Testis (tissue), 2 donors: Measurements from ENCODE around the gene UBQLN4.

Experiments
- CTCF ChIP-seq, 3 experiments: fragments of 450-650 bp in 2 of 3; fragments of 200-600 bp in 1 of 3; sonication (generic) in 1 of 3; IDR thresholded peaks; one replicate each; pipeline ENCODE4 v1.5.1; 2016 to 2019; ENCODE audit warnings: antibody characterized with exemption in 3 of 3, mild to moderate bottlenecking in 2 of 3, moderate library complexity in 1 of 3
- POLR2A ChIP-seq: fragments of 450-650 bp; IDR thresholded peaks from one replicate; pipeline ENCODE4 v1.6.1; 2017; ENCODE audit warnings: antibody characterized with exemption, mild to moderate bottlenecking, moderate library complexity

- TF ChIP-seq CTCF (IDR thresholded peaks at IDR 0.05), result no peak
- no peak for TF ChIP-seq POLR2A
Measured at GRCh38 chr1:156019946-156020292, 33.7 kb downstream of the UBQLN4 start.
